HG03575 (cell line): ENCODE measurements around the gene GNB1L.

Experiments
- ATAC-seq: cut with Tn5 transposase; IDR thresholded peaks from one replicate; pipeline ENCODE4 v1.9.1; 2021; ENCODE audit not compliant: unreplicated experiment, insufficient number of reproducible peaks, low FRiP score; ENCODE audit errors: extremely low read depth

The GNB1L gene

DNA sequence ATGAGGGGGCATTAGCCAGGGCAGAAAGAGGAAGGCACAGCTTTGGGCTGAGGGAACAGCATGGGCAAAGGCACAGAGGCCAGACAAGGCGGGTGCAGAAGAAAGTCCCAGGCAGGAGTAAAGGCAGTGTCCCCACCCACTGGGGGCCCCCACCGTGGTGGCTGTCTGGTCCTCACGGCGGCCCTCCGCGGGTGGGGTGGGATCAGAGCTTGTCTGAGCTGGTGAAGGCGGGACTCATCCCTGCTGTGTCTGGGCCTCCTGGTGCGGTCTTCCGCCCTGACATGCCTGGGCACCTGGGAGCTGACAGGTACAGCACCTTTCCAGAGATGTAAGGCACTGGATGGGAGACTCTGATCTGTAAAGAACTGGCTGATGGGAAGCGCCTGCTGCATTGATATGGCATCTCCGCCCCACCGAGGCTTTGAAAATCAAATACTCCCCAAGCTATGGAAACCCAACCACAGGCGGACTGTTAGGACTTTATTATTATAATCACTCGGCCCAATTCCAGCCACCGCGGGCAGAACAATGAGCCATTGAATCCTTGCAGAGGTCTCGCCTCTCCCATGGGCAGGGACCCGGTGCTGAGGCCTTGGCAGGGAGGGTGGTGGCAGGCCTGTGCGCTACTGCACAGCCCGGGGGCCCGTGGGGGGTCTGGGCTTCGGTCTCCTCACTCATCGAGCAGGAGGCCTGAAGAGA lies 14.2 kb upstream of the GNB1L start:
- no peak for ATAC-seq

DNA sequence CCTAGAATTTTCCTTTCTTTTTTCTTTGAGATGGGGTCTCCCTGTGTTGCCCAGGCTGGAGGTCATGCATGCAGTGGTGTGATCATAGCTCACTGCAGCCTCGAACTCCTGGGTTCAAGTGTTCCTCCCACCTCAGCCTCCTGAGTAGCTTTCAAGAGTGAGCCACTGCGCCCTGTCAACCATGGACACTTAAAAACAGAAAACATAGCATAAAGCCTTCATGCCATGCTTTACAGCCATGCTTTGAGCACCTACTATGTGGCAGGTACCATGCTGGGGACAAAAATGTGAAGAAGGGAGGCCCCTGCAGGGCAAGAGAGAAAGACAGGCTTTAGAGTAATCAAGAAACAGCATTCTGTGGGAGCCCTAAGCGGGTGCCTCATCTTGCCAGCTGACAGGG lies 13.7 kb upstream of the GNB1L start:
- ATAC-seq: no peak

DNA sequence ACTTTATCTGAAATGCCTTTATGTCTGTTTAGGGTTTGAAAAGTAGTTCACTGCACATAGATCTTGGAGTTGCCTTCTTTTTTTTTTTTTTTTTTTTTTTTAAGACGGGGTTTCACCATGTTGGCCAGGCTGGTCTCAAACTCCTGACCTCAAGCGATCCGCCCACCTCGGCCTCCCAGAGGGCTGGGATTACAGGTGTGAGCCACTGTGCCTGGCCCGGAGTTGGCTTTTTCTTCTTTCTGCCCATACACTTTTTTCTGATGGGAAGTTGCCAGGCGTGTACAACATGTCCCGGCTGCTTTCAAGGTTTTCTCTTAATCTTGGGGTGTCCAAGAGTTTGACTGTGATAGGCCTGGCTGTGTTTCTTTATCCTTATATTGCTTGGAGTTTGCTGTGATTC lies 12.9 kb upstream of the GNB1L start:
- no peak for ATAC-seq

DNA sequence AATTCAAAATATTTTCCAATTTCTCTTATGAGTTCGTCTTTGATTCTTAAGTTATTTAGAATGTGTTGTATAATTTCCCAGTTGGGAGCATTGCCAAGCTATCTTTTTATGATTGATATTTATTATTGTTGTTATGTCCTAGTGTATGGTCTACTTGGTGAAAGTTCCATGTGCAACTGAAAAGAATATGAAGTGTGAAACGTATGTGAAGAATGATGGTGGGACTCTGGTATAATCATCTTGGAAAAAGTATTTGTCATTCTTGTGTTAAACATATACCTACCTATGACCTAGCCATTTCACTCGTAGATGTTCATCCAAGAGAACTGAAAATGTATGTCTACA lies 12.0 kb upstream of the GNB1L start:
- ATAC-seq: no peak

DNA sequence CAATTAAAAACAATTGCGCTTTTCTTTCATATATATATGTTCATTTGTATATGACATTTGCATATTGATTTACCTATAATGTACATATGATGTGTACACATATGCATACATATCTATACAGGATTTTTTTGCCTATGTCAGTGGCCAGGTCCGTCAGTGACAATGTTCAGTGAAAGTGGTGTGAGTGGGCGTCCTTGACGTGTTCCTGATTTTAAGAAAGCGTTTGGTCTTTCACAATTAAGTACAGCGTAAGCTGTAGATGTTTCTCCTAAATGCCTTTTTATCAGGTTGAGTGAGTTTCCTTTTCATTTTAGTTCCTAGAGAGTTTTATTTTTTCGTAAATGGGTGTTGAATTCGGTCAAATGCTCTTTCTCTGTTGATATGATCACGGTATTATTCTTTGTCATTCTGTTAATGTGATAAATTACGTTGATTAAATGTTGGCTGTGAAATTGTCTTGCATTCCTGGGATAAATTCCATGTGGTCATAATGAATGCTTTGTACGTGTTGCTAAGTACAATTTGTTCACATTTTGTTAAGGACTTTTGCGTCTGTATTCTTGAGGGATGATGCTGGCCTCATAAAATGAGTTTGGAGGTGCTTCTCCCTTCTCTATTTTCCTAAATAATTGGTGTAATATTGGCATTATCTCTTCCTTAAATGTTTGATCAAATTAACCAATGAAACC lies 10.6 kb upstream of the GNB1L start:
- no peak for ATAC-seq

DNA sequence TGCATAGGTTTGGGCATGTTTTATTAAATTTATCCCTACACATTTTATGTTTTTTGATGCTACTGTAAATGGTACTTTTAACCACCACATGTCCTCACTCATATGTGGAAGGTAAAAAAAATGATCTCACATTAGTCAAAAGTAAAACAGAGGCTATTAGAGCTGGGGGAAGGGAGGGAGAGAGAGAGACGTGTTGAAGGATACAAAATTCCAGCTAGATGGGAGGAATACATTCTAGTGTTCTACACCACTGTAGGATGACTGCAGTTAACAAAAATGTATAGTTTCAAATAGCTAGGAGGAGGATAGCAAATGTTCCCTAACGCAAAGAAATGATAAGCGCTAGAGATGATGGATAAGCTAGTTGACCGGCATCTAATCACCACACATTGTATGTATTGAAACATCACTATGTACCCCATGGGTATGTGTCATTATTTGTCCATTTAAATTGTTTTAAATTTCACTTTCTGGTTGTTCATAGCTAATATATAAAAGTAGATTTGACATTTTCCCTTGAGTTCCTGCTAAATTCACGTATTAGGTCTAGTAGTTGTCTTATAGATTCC lies 9.9 kb upstream of the GNB1L start:
- no peak for ATAC-seq

DNA sequence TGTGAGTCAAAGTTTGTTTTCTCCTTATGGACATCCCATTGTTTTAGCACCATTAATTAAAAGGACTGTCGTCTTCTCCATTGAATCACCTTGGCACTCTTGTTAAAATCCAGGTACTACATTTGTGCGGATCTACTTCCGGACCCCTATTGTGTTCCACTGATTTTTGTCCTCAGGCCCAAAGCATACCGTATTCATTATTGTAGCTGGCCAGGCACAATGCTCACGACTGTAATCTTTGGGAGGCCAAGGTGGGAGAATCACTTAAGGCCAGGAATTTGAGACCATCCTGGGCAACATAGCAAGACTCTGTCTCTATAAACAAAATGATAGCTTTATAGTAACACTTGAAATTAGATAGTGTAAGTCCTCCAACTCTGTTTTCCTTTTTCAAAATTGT lies 8.9 kb upstream of the GNB1L start:
- no peak for ATAC-seq

DNA sequence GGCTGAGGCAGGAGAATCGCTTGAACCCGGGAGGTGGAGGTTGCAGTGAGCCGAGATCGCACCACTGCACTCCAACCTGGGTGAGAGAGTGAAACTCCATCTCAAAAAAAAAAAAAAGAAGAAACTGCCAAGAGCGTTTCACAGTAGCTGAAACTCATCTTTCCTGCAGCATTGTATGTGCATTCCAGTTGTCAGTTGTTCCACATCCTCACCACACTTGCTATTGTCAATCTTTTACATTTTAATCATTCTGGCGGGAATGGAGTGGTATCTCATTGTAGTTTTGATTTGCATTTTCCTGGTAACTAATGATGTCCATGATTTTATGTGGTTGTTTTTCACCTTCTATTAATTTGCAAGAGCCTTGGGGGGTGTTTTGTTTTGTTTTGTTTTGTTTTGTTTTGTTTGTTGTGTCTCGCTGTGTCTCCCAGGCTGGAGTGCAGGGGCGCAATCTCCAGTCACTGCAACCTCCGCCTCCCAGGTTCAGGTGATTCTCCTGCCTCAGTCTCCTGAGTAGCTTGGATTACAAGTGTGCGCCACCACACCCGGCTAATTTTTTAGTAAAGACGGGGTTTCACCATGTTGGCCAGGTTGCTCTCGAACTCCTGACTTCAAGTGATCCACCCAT lies 8.1 kb upstream of the GNB1L start:
- ATAC-seq: no peak

DNA sequence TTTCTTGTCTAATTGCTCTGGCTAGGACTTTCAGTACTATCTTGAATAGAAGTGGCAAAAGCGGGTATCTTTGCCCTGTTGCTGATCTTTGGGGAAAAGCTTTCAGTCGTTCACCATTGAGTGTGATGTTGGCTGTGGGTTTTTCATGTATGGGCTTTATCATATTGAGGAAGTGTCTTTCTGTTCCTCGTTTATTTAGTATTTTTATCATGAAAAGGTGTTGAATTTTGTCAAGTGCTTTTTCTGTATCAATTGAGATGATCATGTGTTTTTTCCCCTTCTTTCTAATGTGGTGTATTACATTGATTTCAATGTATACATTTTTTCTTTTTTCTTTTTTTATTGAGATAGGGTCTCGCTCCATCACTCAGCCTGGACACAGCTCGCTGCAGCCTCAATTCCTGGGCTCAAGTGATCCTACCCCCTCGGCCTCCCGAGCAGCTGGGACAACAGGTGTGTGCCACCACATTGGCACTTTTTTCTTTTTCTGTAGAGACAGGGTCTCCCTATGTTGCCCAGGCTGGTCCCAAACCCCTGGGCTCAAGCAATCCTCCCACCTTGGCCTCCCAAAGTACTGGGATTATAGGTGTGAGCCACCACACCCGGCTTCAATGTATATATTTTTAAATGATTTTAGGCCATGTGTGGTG lies 5.3 kb upstream of the GNB1L start:
- ATAC-seq: no peak

DNA sequence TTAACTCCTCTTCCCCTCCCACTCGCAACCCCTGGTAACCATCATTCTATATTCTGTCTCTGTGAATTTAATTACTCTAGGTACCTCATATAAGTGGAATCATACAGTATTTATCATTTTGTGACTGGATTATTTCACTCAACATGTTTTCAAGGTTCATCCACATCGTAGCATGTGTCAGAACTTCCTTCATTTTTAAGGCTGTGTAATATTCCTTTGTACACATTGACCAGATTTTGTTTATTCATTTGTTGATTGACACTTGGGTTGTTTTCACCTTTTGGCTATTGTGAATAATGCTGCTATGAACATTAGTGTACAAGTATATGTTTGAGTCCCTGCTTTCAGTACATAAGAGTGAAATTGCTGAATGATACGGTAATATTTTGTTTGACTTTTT lies 2.7 kb upstream of the GNB1L start:
- ATAC-seq: no peak

DNA sequence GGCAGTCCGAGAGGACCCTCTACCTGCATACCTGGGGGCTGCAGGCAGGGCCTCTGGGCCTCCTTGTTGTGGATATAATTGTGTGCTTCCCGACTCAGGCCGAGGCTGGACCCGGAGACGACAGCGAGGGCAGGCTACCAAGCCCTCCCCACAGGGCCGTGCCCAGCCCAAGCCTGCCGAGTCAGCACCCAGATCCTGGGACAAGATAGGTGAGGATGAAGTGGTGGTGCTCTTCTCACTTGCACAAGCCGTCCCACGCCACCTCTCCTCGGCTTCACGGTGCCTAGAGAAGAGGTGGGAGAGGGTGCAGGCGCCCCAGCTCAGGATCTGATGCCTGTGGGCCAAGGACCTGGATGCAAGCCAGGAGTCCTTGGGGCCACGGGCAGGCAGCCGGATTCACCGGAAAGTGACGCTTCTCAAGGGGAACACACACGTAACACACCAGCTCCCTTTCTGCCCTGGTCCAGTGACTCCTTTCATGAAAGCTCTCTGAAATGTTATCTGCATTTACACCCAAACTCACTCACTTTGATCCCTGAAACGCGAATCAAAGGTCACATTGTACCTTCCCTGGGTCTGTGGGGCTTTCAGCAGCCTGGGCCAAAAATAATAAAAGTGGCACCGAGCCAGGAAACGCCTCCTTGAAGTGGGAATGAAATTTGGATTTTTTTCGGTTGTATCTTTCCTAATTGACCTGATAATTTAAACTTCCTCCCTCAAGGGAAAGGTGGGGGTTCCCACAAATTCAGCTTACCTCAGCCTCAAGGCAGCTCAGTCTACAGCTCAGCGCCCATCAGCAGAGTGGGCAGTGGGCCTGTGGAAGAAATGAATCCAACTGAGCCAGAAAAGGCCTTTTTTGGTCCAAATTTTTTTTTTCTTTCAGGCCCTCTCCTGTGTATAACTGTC lies 1.1 kb upstream of the GNB1L start:
- ATAC-seq: no peak

DNA sequence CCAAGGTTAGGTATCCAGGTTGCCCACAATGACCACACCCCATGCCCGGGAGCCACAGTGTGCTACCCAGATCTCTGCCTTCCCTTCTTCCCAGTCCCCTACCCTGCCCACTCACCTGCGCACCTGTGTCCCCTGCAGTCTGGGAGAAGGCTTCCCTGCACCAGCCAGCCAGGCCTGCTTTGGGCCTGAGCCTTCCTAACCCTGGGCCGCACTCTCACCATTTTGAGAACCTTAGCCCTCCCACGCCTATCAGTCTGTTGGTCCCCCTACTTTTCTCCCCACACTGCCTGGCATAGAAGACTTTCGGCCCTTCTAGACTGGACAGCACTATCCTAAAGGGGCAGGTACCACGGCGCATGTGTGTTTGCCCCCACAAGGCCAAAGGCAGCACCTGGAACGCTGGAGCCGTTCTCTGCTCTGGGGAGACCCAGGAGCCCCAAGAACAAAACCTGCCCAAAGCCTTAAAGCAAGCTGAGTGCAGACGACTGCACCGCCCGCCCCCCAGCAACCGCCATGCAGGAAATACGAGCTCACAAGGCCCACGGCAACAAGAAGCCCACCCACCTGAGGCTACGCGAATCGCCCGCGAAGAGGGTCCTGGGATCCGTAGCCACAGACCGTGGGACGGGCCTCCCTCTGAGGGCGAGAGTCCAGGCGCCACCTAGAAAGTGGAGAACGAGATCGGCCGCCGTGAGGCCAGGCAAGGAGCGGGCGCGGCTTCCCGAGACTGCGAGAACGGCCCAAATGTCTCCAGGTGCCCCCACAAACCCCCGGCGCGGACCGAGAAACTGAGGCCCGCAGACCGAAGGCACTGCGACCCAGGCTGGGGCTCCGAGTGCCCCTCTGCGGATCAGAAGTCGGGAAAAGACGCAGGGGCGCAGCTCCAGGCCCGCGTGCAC lies 546 bp downstream of the GNB1L start:
- ATAC-seq: no peak

DNA sequence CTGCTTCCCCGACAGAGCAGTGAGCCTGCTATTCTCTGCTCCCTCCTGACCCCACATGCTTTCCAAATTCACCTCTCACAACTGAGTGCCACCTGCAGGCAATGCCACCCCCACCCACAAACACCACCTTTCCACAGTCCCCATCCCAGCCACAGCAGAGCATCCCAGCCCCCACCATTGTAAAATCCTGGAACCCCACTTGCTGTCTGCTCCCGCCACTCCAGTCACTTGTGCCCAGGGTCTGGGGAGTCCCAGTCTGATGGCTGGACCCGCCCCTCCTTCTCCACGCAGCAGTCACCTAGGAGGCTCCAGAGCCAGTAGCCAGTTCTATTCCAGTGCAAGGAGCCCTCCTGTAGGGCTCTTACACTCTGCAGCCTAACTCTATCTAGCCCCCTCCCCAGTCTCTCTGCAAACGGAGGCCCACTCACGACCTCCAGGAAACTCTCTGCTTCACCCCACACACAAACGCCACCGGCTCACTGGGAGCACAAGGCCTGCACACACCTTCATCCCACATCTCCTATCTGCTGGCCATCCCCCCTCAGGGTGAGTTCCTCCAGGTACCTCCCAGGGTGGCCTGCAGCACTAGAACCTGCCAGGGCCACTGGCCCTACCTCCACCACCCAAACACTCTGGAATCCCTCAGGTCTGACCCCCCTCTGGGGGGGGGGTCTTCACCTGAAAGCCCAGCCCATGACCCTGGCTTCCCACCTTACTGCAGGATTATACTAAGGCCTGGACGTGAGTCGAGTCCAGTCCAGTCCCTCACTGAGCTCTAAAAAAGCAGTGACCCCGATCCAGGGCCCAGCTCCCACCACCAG lies 1.4 kb downstream of the GNB1L start:
- no peak for ATAC-seq

DNA sequence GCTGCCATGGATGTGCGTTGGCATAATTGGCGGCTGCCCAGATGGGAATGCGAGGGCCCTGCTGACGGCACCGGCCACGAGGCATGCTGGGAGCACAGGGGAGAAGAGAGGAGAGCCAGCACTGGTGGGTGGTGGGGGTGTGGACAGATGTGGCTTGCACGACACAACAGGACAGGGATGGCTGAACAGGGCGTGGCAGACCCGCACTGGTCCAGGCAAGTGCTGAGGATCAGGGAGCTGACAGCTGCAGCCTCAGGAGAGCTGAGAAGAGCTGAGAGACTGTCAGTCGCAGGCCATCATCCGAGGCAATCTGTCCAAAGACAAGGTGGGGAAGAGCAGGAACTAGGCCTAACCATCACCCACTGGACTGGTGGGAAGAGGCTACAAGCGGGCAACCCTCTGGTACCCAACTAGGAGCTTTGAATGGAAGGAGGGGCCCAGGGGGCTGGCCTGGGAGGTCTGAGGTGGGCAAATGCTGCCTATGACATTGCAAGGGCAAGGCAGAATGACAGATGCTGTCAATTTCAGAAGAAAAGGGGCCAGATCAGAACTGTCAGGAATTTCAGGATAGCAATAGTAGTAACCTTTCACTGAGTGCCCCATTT lies 2.4 kb downstream of the GNB1L start:
- ATAC-seq: no peak

DNA sequence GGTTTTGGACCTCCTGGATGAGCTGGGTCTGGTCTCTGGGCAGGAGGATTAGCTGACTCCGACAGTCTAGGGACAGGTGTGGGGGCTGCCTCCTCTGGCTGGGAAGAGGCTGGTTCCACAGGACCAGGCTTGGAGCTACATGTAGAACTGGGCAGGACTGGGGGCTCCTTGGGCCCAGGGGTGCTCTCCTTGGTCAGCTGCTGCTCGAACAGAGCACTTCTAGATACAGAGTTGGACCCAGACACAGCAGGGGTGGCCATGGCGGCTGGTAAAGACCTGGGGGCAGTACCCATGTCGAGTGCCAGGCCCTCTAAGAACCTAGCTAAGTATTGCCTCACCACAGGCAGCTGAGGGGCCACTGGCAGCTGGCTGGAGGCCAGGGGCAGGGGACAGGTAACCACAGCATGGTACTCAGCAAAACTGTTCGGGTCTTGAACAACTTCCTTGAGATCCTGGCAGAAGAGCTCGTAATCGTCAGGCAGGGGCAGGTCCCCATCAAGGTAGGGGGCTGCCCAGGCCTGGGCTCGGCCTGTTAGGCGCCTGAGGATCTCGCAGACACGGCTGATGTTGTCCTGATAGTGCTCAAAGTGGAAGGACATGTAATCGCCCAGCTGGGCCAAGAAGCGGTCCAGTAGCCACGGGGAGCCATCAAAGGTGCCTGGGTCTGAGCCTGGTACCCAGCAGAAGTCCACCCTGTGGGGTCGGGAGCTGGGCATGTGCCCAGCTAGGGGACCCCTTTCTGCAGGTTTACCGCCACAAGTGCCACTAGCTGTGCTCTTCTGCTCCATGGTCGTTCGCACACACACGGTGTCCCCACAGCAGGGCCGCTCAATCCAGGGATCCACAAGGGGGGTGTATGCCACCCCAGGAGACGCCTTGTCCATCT lies 3.1 kb downstream of the GNB1L start:
- ATAC-seq: no peak

DNA sequence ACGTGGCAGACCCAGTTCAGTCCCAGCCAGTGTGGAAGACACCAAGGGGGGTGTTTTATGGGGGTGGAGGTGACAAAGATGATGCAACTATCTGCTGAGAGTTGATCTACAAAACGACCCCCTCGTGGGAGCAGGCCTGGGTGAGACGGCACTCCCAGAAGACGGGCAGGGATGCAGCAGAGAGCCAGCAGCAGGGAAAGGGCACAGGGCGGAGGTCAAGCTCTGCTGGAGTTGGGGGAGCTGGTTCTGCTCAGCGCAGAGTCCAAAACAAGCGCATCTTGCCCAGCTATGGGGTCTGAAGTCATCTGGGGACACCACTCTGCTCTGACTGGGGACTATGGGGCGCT lies 3.9 kb downstream of the GNB1L start:
- no peak for ATAC-seq
